Measurements from ENCODE around the gene RNF220. TPM values are rescaled to one million over a fixed set of nuclear protein-coding genes. Genes with fewer than 3 reads are reported as not detected.

The RNF220 gene
- total RNA-seq = 10 to 100 TPM; 63.9 to 64.3 TPM
- long read RNA-seq, partial matches to known transcripts = 10 of 66 reads
- long read RNA-seq, other reads (novel, unspliced or antisense) = 53 of 66 reads

- DNase-seq = peak in 1 of 2 donors; percentile 45
- intact Hi-C loops (cut with DNase I, micrococcal nuclease) = loop anchor here in 1 of 2 donors (10.0 kb wide), 1 partner anchor 250 kb away; no protein-coding TSS in a partner anchor
- peak; percentile 89 for ATAC-seq
Measured at GRCh38 chr1:44405031-44405797, at the start of gene RNF220. Gene RNF220, plus strand, starts transcription at chr1:44405255.

GRCh38 chr1:44355582-44356305, 49.3 kb upstream of the RNF220 start:
- intact Hi-C loops (cut with DNase I, micrococcal nuclease) = no loop called here
- no peak for DNase-seq
- no peak for ATAC-seq

- intact Hi-C loops (cut with DNase I, micrococcal nuclease) = no loop called here
- no peak for DNase-seq
- no peak for ATAC-seq
Measured at GRCh38 chr1:44357710-44358109, 47.3 kb upstream of the RNF220 start.

- DNase-seq (no peak), ATAC-seq (no peak)
- intact Hi-C loops (cut with DNase I, micrococcal nuclease) = no loop called here
Measured at GRCh38 chr1:44359234-44359935, 45.7 kb upstream of the RNF220 start.

GRCh38 chr1:44361478-44361877, 43.6 kb upstream of the RNF220 start:
- ATAC-seq (peak; percentile 32), DNase-seq (no peak)
- intact Hi-C loops (cut with DNase I, micrococcal nuclease) = no loop called here

- intact Hi-C loops (cut with DNase I, micrococcal nuclease) = no loop called here
- no peak for ATAC-seq
- DNase-seq = no peak
Measured at GRCh38 chr1:44366371-44366975, 38.6 kb upstream of the RNF220 start.

- ATAC-seq = no peak
- intact Hi-C loops (cut with DNase I, micrococcal nuclease) = no loop called here
Measured at GRCh38 chr1:44367944-44368343, 37.1 kb upstream of the RNF220 start.

GRCh38 chr1:44368471-44369151, 36.4 kb upstream of the RNF220 start:
- intact Hi-C loops (cut with DNase I, micrococcal nuclease) = no loop called here
- DNase-seq = no peak

More at GRCh38 chr1:44367944-44368343, 37.1 kb upstream of the RNF220 start:
- DNase-seq = no peak

GRCh38 chr1:44371206-44371605, 33.8 kb upstream of the RNF220 start:
- DNase-seq (no peak), ATAC-seq (no peak)
- intact Hi-C loops (cut with DNase I, micrococcal nuclease) = no loop called here

More at GRCh38 chr1:44368471-44369151, 36.4 kb upstream of the RNF220 start:
- ATAC-seq = no peak

- intact Hi-C loops (cut with DNase I, micrococcal nuclease) = loop anchor here in 1 of 2 donors (5.0 kb wide), 1 partner anchor 222 kb away; no protein-coding TSS in a partner anchor
- DNase-seq (no peak), ATAC-seq (no peak)
Measured at GRCh38 chr1:44375547-44375946, 29.5 kb upstream of the RNF220 start.

- ATAC-seq (no peak), DNase-seq (peak in 1 of 2 donors; percentile 43)
- intact Hi-C loops (cut with DNase I, micrococcal nuclease) = loop anchor here in 1 of 2 donors (5.0 kb wide), 1 partner anchor 219 kb away; no protein-coding TSS in a partner anchor
Measured at GRCh38 chr1:44377925-44378784, 26.9 kb upstream of the RNF220 start.

GRCh38 chr1:44380666-44381177, 24.3 kb upstream of the RNF220 start:
- DNase-seq (no peak), ATAC-seq (no peak)
- intact Hi-C loops (cut with DNase I, micrococcal nuclease) = no loop called here

GRCh38 chr1:44388551-44388950, 16.5 kb upstream of the RNF220 start:
- no peak for ATAC-seq
- intact Hi-C loops (cut with DNase I, micrococcal nuclease) = no loop called here

GRCh38 chr1:44389437-44389836, 15.6 kb upstream of the RNF220 start:
- intact Hi-C loops (cut with DNase I, micrococcal nuclease) = no loop called here
- no peak for DNase-seq
- no peak for ATAC-seq

More at GRCh38 chr1:44388551-44388950, 16.5 kb upstream of the RNF220 start:
- no peak for DNase-seq

GRCh38 chr1:44390277-44390676, 14.8 kb upstream of the RNF220 start:
- intact Hi-C loops (cut with DNase I, micrococcal nuclease) = no loop called here

GRCh38 chr1:44401256-44402228, 3.5 kb upstream of the RNF220 start:
- intact Hi-C loops (cut with DNase I, micrococcal nuclease) = loop anchor here in 1 of 2 donors (10.0 kb wide), 1 partner anchor 253 kb away; no protein-coding TSS in a partner anchor
- ATAC-seq (no peak), DNase-seq (no peak)

More at GRCh38 chr1:44390277-44390676, 14.8 kb upstream of the RNF220 start:
- ATAC-seq (no peak), DNase-seq (no peak)
